NCI-H69 (cell line): ENCODE measurements around the gene MGST2.

Experiments
- DNase-seq: peaks from one replicate; lab custom pipeline; 2025; lab: John Stamatoyannopoulos, UW

The MGST2 gene

GRCh38 chr4:139704915-139705485 is 39.4 kb downstream of the MGST2 start:
- DNase-seq, result peak; percentile 18

GRCh38 chr4:139709660-139710059 is 44.0 kb downstream of the MGST2 start:
- peak; percentile 53 for DNase-seq

- DNase-seq, result no peak
These were observed 44.5 kb downstream of the MGST2 start for GRCh38 chr4:139710073-139710472.

- DNase-seq, result no peak
These were observed 45.8 kb downstream of the MGST2 start for GRCh38 chr4:139711461-139711860.

- no peak for DNase-seq
These were observed 47.3 kb downstream of the MGST2 start for GRCh38 chr4:139712882-139713281.

GRCh38 chr4:139715746-139716391 is 50.2 kb downstream of the MGST2 start:
- no peak for DNase-seq

- no peak for DNase-seq
These were observed 52.7 kb downstream of the MGST2 start for GRCh38 chr4:139718358-139718757.

GRCh38 chr4:139718833-139719232 is 53.2 kb downstream of the MGST2 start:
- DNase-seq, result no peak

- DNase-seq, result no peak
These were observed 53.9 kb downstream of the MGST2 start for GRCh38 chr4:139719381-139720101.

GRCh38 chr4:139720806-139721205 is 55.2 kb downstream of the MGST2 start:
- no peak for DNase-seq

GRCh38 chr4:139721789-139722188 is 56.2 kb downstream of the MGST2 start:
- no peak for DNase-seq

- DNase-seq, result no peak
These were observed 59.6 kb downstream of the MGST2 start for GRCh38 chr4:139725236-139725635.

GRCh38 chr4:139726615-139727014 is 61.0 kb downstream of the MGST2 start:
- no peak for DNase-seq

GRCh38 chr4:139728146-139728545 is 62.5 kb downstream of the MGST2 start:
- no peak for DNase-seq

GRCh38 chr4:139728840-139729239 is 63.2 kb downstream of the MGST2 start:
- peak; percentile 94 for DNase-seq

- no peak for DNase-seq
These were observed 67.5 kb downstream of the MGST2 start for GRCh38 chr4:139732991-139733570.

GRCh38 chr4:139734201-139734874 is 68.7 kb downstream of the MGST2 start:
- DNase-seq, result peak; percentile 66

- DNase-seq, result peak; percentile 98
These were observed 69.3 kb downstream of the MGST2 start for GRCh38 chr4:139734875-139735380.

GRCh38 chr4:139735381-139736273 is 70.0 kb downstream of the MGST2 start:
- DNase-seq, result peak; percentile 58

GRCh38 chr4:139736274-139736660 is 70.6 kb downstream of the MGST2 start:
- no peak for DNase-seq

- DNase-seq, result no peak
These were observed 71.0 kb downstream of the MGST2 start for GRCh38 chr4:139736661-139737060.
